Activated CD4-positive, alpha-beta T cell treated with anti-CD3 and anti-CD28 coated beads, Interleukin-2, amount 10 ng/mL, durations not matched to agents 24 days and 14 days (primary cell): ENCODE results near the gene TMTC2. TPM values are rescaled to one million over a fixed set of nuclear protein-coding genes. Genes with fewer than 3 reads are reported as not detected.

Source experiments
- DNase-seq: peaks from one replicate; pipeline ENCODE4 v3.0.0; 2022
- H3K27ac Mint-ChIP-seq: one replicate; pipeline ENCODE4 v1.8.0; 2022; ENCODE audit warnings: mild to moderate bottlenecking, mixed read lengths
- H3K27me3 Mint-ChIP-seq: one replicate; pipeline ENCODE4 v1.8.0; 2022; ENCODE audit warnings: mixed read lengths
- H3K36me3 Mint-ChIP-seq: one replicate; pipeline ENCODE4 v1.8.0; 2022; ENCODE audit warnings: low read depth, mild to moderate bottlenecking, mixed read lengths
- H3K4me1 Mint-ChIP-seq: one replicate; pipeline ENCODE4 v1.8.0; 2021; ENCODE audit warnings: mixed read lengths
- H3K4me3 Mint-ChIP-seq: one replicate; pipeline ENCODE4 v1.8.0; 2022; ENCODE audit warnings: mild to moderate bottlenecking, moderate library complexity, mixed read lengths
- H3K9me3 Mint-ChIP-seq: one replicate; pipeline ENCODE4 v1.8.0; 2021; ENCODE audit warnings: mixed read lengths
- intact Hi-C: fragments of 100-400 bp; cut with micrococcal nuclease; formaldehyde crosslinking; loops from one replicate; pipeline ENCODE4 v1.15.1; 2023
- total RNA-seq: library from RNA; stranded (reverse); gene quantifications from 2 replicates; pipeline ENCODE4 v1.2.3, GENCODE V29; 2022

TMTC2 gene
- total RNA-seq, 1 donor from 2014 or later, result 2.5 TPM

DNA sequence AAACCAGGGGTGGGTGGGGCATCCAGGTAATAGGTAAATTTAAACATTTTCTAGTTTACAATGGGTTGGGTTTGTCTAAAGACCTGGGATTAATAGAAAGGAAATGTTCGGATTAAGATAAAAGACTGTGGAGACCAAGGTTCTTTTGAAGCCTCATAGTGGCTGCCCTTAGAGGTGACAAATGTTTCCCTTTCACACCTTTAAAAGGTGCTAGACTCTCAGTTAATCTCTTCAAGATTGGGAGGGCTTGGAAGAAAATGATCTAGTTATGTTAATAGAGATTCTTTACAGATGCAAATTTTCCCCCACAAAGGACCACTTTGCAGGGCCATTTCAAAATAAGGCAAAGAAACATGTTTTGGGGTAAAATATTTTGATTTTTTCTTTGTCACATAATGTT, 39.0 kb downstream of the TMTC2 start:
- Mint-ChIP-seq H3K27ac (no peak overlapping the region), H3K9me3 (no peaks in the 10 kb centered on the region), H3K27me3 (no peaks in the 10 kb centered on the region), H3K4me1 (peaks cover 7% of the 10 kb centered on the region), H3K4me3 (no peak overlapping the region), H3K36me3 (no peaks in the 10 kb centered on the region)
- DNase-seq, result no peak
- intact Hi-C loops, result no loop called here

DNA sequence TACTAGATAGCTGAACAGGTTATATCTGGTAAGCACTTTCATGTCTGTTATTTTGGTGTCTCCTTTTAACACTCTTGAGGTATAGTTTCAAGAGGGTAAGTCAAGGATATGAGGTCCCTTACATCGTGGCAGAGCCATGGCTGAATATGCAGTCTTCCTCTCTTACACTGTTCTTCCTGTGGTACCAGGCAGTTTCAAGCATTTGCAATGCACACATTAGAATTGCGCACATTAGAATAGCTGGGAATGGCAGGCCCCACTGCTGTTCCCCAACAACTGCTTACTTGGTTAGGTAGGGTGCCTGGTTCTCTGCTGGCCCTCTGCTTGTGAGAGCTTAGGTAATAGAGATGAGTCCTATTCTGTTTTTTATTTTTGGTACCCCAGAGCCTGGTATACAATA, 41.2 kb downstream of the TMTC2 start:
- Mint-ChIP-seq H3K4me3 (no peak overlapping the region), H3K4me1 (peaks cover 4% of the 10 kb centered on the region), H3K36me3 (no peaks in the 10 kb centered on the region), H3K9me3 (no peaks in the 10 kb centered on the region), H3K27ac (no peak overlapping the region), H3K27me3 (no peaks in the 10 kb centered on the region)
- intact Hi-C loops, result no loop called here
- no peak for DNase-seq

DNA sequence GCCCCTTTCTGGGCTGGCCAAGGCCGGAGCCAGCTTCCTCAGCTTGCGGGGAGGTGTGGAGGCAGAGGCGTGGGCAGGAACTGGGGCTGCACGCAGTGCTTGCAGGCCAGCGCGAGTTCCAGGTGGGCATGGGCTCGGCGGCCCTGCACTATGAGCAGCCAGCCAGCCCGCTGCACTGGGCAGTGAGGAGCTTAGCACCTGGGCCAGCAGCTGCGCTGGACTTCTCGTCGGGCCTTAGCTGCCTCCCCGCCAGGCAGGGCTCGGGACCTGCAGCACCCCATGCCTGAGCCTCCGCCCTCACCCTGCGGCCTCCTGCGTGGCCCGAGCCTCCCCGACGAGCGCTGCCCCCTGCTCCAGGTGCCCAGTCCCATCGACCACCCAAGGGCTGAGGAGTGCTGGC, 42.0 kb downstream of the TMTC2 start:
- DNase-seq, result no peak
- no peaks in the 10 kb centered on the region for H3K36me3 Mint-ChIP-seq
- intact Hi-C loops, result no loop called here
- no peak overlapping the region for H3K4me3 Mint-ChIP-seq
- no peaks in the 10 kb centered on the region for H3K4me1 Mint-ChIP-seq
- H3K27me3 Mint-ChIP-seq, result no peaks in the 10 kb centered on the region
- H3K9me3 Mint-ChIP-seq, result no peaks in the 10 kb centered on the region
- H3K27ac Mint-ChIP-seq, result no peak overlapping the region

DNA sequence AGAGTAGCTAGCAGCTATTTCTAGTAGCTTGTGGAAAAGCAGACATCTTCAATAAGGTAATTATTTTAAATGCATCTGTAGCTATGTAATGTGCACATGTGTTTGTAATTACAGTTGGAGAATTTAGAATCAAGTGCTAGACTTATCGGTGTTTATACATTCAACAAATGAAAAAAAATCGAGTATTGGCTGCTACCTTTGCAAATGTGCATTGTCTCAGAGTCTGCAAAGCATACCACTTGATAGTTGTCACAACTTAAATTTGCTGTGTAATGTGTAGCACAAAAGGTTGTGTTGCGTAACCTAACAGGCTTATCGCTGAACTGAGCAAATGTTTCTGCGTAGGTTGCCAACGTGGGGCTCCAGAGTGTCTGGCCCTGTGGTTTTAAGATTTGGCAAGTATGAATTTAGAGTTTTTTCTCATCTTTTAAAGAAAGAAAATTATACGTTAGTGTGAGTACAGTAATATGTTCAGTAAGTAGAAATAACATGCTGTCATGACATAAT, 44.3 kb downstream of the TMTC2 start:
- Mint-ChIP-seq H3K4me1 (no peaks in the 10 kb centered on the region), H3K4me3 (no peak overlapping the region), H3K36me3 (no peaks in the 10 kb centered on the region), H3K27me3 (no peaks in the 10 kb centered on the region), H3K27ac (no peak overlapping the region), H3K9me3 (no peaks in the 10 kb centered on the region)
- DNase-seq, result no peak
- intact Hi-C loops, result no loop called here

DNA sequence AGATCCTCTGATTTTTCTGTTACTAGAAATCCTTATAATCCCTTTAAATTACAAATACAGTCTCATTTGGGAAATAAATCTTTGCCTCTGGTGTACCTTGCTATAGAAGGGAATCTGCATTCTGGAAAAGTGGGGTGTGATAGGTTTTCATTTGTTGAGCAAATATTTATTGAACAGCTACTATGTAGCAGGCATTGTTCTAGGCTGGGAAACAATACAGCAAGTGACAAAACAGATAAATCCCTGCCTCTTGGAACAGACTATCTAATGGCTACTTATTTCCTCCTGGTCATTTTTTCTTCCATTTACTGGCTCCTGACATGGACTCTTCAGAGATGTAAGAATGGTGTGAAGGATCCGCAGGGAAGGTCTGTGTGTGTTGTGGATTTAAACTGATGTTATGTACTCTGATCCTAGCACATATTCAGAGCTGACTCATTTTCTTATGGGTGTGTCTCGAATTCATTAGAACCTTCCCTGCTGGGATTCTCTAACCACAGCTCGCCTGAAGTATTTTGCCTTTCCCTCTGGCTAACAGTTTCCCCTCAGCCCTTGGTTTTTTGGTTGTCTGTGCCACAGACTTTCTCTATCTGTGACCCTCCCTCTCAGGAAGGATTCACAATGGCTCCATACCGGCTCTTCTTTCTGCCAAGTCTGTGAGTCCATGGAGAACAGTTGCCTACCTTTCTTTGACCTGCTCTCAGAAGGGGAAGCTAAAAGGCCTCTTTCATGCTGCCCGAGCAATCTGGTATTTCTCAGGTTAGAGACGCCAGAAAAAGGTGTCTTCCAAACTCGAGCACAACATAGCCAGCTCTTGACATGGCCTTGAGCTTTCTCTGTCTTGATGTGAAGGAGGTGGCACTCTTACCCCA, 53.7 kb downstream of the TMTC2 start:
- Mint-ChIP-seq H3K27me3 (no peaks in the 10 kb centered on the region), H3K36me3 (no peaks in the 10 kb centered on the region), H3K27ac (no peak overlapping the region), H3K4me1 (no peaks in the 10 kb centered on the region), H3K9me3 (no peaks in the 10 kb centered on the region), H3K4me3 (no peak overlapping the region)
- no peak for DNase-seq
- intact Hi-C loops, result no loop called here

DNA sequence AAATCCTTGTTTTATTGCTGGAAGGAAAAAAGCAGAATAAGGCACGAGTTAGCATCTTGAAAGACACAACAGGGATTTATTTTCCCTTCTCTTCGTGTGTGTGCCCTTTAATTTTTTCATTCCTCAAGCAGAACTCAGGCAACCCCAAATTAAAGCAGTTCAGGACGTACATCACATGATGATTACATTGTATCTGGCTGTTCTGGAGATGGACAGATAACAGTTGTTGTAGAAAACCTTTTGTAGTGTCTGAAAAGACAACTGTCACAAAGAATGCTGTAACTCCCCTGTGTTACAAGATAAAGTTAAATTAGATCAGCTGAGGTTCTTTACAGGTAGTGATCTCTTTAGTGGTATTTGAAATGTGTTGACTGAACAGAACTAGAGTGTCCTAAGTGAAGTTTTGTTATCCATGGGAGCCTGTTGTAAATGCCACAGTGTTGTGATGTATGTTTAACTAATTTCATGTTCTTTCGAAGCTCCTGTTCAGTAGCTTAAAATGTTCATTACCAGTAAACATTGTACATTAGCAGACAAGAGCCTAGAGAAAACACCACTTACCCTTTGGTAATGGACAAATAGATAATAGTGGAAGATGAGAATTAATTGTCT, 58.5 kb downstream of the TMTC2 start:
- H3K27ac Mint-ChIP-seq, result no peak overlapping the region
- no peaks in the 10 kb centered on the region for H3K4me1 Mint-ChIP-seq
- intact Hi-C loops, result no loop called here
- no peaks in the 10 kb centered on the region for H3K36me3 Mint-ChIP-seq
- H3K4me3 Mint-ChIP-seq, result no peak overlapping the region
- H3K27me3 Mint-ChIP-seq, result no peaks in the 10 kb centered on the region
- no peak for DNase-seq
- no peaks in the 10 kb centered on the region for H3K9me3 Mint-ChIP-seq

DNA sequence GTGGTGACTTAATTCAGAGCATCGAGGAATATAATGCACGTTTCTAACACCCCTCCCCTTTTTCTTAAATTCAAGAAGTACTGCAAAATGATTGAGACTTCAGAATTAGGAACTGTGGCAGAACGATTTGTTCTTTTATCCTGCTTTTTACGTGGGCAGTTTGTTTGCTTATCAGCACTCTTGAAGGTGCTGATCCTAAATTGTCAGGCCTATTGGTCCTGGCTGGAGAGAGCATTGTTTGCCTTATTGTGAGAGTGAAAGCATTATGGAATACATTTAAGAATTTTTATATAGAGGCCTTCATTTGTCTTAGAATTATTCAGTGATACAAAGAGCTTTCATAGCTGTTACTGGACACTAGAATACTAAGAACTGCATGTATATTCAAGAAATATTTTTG, 59.1 kb downstream of the TMTC2 start:
- H3K9me3 Mint-ChIP-seq, result no peaks in the 10 kb centered on the region
- H3K4me1 Mint-ChIP-seq, result no peaks in the 10 kb centered on the region
- no peak overlapping the region for H3K4me3 Mint-ChIP-seq
- intact Hi-C loops, result no loop called here
- DNase-seq, result no peak
- no peaks in the 10 kb centered on the region for H3K36me3 Mint-ChIP-seq
- H3K27ac Mint-ChIP-seq, result no peak overlapping the region
- H3K27me3 Mint-ChIP-seq, result no peaks in the 10 kb centered on the region

DNA sequence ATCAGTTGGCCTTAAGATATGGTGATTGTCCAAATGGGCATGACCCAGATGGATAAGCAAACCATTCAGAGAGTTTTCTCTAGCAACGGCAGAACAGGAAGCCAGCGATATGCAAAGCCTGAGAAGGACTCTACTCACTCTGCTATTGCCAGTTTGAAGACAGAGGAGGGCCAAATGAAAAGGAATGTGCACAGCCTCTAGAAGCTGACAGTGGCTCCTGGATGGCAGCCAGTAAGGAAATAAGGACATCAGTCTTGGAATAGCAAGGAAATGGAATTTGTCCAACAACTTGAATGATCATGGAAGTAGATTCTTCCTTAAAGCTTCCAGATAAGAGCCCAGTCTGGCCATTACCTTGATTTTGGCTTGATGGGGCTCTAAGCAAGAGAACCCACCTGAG, 60.0 kb downstream of the TMTC2 start:
- Mint-ChIP-seq H3K27ac (no peak overlapping the region), H3K9me3 (no peaks in the 10 kb centered on the region), H3K4me3 (no peak overlapping the region), H3K27me3 (no peaks in the 10 kb centered on the region), H3K36me3 (no peaks in the 10 kb centered on the region), H3K4me1 (no peaks in the 10 kb centered on the region)
- intact Hi-C loops, result no loop called here
- DNase-seq, result no peak

DNA sequence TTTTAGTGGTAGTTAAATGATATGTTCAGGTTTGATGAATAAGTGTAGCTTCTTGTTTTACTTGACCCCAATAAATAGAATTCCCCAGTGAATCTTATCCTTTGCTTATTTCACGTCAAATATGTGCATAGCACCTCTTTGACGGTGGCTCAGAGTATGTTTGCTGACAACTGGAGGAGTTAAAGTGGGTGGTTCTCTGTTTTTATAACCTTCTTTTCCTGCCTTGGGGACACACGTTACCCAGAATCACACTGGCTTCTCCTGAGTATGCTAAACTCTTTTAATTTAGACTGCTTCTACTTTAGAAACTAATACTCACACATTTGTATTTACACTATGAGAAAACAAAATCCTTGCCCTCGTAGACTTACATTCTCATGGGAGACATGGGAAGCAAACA, 62.3 kb downstream of the TMTC2 start:
- Mint-ChIP-seq H3K27ac (no peak overlapping the region), H3K9me3 (no peaks in the 10 kb centered on the region), H3K27me3 (no peaks in the 10 kb centered on the region), H3K36me3 (no peaks in the 10 kb centered on the region), H3K4me3 (no peak overlapping the region), H3K4me1 (no peaks in the 10 kb centered on the region)
- intact Hi-C loops, result no loop called here
- no peak for DNase-seq

DNA sequence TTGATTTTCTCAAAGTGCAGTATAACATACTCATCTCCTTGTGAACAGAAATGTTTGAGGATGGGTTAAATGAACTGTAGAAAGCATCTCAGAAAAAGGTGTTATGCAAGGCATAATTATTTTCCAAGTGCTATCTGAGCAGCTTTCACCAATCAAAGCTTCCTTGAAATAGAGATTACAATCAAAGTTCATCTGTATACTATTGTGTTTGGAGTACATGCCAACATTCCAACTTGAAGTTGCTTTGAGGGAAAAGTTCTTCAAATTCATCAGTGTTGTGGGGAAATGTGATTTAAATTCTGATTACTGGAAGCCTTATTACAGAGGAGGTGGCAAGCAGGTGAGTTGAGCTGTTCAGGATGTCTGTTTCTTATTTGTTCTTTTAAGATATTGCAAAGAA, 68.2 kb downstream of the TMTC2 start:
- Mint-ChIP-seq H3K27ac (no peak overlapping the region), H3K4me1 (no peaks in the 10 kb centered on the region), H3K9me3 (no peaks in the 10 kb centered on the region), H3K4me3 (no peak overlapping the region), H3K27me3 (no peaks in the 10 kb centered on the region), H3K36me3 (no peaks in the 10 kb centered on the region)
- DNase-seq, result no peak
- intact Hi-C loops, result no loop called here

DNA sequence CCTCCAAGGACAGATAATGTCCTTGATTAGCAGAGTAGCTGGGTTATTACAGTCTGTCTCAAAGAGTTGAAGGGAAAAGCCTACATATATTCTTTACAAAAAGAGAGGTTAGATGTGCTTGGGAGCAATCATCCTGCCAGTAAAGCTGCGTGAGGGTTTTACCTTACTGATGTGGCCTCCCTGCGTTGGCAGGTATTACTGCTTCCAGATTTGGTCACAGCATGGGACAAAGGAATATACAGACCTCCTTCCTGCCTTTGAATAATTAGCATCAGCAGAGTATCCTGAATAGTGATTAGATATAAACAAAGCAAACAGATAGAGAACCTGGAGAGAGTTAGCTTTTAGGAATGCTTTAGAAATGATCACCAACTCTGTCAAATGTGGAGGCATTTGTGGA, 69.6 kb downstream of the TMTC2 start:
- DNase-seq, result no peak
- intact Hi-C loops, result no loop called here
- H3K27ac Mint-ChIP-seq, result no peak overlapping the region
- H3K4me1 Mint-ChIP-seq, result no peaks in the 10 kb centered on the region
- no peaks in the 10 kb centered on the region for H3K9me3 Mint-ChIP-seq
- no peaks in the 10 kb centered on the region for H3K36me3 Mint-ChIP-seq
- H3K4me3 Mint-ChIP-seq, result no peak overlapping the region
- H3K27me3 Mint-ChIP-seq, result no peaks in the 10 kb centered on the region

DNA sequence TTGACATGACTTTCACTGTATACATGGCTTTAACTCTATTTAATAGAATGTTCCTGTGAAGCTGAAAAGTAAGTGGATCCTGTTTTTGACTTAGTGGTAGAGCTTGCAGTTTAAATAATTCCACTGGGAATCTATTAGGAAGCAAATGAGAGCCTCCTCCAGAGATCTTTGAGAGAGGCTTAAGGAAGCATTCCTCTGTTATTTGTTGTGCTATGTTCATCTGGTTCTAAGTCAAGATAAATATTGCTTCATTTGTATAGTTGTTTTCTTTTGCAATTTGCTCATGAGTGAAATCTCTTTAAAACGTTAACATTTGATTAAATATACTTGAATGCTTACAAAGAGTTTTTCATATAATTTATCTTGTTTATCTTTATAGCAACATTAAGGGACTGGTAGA, 70.4 kb downstream of the TMTC2 start:
- H3K4me1 Mint-ChIP-seq, result no peaks in the 10 kb centered on the region
- intact Hi-C loops, result no loop called here
- H3K27me3 Mint-ChIP-seq, result no peaks in the 10 kb centered on the region

DNA sequence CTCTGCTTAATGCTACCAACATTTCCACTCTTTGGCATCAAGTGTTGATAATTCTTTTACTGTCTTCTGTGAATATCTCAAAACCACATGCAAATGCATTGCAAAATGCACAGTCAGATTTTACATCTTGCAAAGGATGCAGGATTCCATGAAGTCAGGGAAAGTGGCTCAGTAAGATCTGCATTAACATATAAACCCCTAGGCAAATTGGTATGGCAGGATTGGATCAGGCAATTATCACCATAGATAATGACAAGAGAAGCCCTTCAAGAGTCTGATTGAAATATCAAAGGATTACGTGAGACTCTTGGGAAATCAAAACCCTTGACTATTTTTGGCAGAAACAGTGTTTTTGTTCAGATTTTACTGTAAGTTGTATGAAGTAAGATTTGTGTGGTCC, 71.0 kb downstream of the TMTC2 start:
- no peaks in the 10 kb centered on the region for H3K4me1 Mint-ChIP-seq
- H3K9me3 Mint-ChIP-seq, result no peaks in the 10 kb centered on the region
- no peaks in the 10 kb centered on the region for H3K36me3 Mint-ChIP-seq
- H3K27ac Mint-ChIP-seq, result no peak overlapping the region
- H3K27me3 Mint-ChIP-seq, result no peaks in the 10 kb centered on the region
- H3K4me3 Mint-ChIP-seq, result no peak overlapping the region
- no peak for DNase-seq
- intact Hi-C loops, result no loop called here

More for the DNA sequence above, 70.4 kb downstream of the TMTC2 start:
- Mint-ChIP-seq H3K4me3 (no peak overlapping the region), H3K27ac (no peak overlapping the region), H3K9me3 (no peaks in the 10 kb centered on the region), H3K36me3 (no peaks in the 10 kb centered on the region)
- DNase-seq, result no peak

DNA sequence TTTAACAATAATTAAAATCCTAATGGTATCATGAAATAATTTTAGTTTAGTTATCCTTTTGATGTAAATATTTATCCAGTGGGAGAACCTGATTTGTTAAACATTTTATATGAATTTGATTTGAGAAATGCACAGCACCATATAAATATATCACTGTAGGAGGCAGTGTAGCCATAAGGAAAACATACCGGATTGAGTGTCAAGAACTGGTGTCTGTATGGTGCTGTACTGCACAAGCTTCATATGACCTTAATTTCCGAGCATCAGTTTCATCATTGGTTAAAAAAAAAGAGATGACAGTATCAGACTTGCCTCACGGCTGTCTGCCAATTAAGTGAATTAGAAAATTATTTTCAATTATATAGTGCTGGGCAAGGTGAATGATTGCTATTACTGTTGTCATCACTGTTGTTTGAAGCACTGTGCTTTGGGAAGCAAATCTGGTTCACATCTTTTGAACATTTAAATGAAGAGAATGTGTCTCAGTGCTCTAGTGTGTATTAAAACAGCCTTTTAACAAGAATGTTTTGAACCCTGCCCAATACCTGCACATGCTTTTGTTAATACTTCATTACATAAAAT, 72.1 kb downstream of the TMTC2 start:
- H3K9me3 Mint-ChIP-seq, result no peaks in the 10 kb centered on the region
- DNase-seq, result no peak
- H3K27me3 Mint-ChIP-seq, result no peaks in the 10 kb centered on the region
- intact Hi-C loops, result no loop called here
- no peaks in the 10 kb centered on the region for H3K4me1 Mint-ChIP-seq
- no peak overlapping the region for H3K27ac Mint-ChIP-seq
- no peak overlapping the region for H3K4me3 Mint-ChIP-seq
- no peaks in the 10 kb centered on the region for H3K36me3 Mint-ChIP-seq
